Measurements from ENCODE around the gene BUD31.

The BUD31 gene

DNA sequence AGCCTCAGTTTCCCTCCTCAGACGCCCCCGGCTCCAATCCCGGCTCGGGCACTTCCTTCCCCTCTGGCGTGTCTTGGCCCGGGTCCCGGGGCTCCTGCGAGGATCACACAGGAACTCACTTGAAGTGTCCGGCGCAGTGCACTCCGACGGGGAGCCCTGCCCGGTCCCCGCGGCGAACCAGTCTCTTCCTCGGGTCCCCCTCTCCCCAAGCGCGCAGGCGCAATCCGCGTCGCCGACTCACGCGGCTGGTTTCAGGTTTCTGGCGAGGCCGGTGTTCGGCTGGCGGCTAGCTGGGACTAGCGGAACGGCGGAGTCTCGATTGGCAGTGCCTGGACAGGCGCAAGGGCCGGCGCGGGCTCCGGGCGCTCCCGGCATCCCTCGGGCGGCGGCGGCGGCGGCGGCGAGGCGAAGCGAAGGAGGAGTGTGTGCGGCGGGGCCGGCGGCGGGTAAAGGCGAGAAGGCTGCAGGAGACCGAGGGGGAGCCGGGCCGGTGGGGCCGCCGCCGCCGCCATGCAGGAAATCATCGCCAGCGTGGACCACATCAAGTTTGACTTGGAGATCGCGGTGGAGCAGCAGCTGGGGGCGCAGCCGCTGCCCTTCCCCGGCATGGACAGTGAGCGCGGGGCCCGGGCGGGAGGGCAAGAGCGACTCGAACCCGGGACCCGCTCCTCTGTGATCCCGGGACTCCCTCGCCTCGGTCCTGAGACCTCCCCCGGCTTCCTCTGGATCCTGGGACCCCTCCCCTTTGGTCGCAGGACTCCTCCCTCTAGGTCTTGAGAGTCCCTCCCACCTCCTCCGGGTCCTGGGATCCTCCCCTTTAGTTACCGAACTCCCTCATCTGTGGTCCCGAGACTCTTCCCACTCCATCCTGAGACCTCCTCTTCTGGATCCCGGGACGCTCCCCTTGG, 30.1 kb downstream of the BUD31 start, which contains the start of the genes CPSF4 and PTCD1:
CPSF4 (plus strand) TSS at position 371 of the 908 bp plus-strand sequence; CDS start at position 511, 140 bp downstream.
PTCD1 (minus strand) TSS at position 226 of the 908 bp plus-strand sequence. CDS start 3,556 bp downstream, outside the sequence.
- peak; percentile 95 for DNase-seq

DNA sequence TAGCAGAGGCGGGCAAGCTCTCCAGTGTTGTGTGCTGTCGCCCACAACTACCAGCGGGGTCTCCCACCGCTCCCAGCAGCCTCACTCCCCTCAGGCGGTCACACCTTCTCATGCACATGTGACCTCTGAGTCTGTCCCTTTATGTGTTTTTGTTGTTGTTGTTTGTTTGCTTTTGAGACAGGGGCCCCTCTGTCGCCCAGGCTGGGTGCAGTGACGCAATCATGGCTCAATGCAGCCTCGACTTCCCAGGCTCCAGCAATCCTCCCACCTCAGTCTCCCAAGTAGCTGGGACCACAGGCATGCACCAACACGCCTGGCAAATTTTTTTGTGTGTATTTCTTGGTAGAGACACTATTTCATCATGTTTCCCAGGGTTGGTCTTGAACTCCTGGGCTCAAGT, 31.4 kb downstream of the BUD31 start:
- DNase-seq = no peak

DNA sequence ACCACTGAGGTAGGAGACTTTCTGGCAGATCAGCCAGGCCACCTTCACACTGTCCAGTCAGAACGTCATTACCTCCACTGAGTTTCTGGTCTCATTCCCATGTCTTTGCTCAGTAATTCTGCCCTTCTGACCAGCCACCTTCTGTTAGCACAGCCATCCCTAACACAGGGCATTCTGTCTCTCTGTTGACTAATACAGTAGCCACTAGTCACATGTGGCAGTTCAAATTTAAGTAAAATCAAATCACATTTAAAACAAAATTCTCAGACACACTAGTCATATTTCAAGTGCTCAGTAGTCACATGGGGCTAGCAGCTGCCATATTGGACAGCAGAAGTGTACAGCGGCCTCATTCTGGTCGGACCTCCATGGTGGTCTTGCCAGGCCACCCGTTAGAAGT, 37.3 kb downstream of the BUD31 start:
- no peak for DNase-seq

DNA sequence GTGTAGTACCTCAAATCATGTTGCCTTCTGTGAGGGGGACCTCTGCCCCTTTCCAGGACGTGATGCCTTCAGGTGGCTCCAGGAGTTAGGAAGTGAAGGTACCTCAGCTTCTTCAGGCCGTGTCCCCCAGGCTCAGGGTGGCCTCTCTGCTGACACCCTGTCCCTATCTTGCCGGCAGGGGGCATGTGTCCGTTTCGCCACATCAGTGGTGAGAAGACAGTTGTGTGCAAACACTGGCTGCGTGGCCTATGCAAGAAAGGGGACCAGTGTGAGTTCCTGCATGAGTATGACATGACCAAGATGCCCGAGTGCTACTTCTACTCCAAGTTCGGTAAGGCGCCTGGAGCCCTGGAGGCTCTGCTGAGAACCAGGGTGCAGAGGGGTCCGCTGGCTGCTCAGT, 39.2 kb downstream of the BUD31 start:
- peak; percentile 30 for DNase-seq

DNA sequence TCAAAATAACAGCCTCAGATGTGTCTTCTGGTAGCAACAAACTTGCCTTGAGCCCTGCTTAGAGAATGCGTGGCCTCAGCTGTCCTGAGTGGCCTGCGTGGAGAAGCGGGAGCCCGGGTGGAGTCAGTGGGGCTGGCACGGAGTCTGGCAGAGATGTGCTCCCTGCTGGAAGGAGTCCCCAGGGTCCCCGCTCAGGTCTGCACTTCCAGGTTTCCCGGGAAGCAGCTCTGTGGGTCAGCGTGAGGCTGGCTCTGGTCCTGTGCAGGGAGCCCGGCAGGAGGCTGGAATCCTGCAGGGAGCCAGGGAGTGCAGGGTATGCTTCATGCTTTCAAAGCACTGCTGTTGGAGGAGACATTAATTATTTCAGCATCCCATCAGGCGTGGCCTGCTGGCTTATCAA, 40.1 kb downstream of the BUD31 start:
- DNase-seq = no peak

DNA sequence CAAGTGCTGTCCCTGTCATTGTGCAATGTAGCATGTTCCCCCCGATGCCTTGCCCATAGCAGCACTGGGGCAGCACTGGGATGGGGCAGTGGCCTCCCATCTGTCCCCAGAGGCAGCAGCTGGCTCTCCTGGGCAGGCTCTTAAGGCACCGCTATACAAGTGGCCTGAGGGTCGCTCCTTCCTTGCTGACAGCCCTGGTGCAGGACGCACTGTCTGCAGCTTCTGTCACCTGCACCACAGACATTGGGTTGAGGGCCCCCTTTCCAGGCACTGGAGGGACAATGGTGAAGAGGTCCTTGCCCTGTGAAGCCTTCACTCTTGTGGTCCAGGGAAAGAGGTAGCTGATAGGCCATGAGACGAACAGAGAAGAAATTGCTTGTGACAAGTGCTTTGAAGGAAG, 40.6 kb downstream of the BUD31 start:
- DNase-seq = no peak

DNA sequence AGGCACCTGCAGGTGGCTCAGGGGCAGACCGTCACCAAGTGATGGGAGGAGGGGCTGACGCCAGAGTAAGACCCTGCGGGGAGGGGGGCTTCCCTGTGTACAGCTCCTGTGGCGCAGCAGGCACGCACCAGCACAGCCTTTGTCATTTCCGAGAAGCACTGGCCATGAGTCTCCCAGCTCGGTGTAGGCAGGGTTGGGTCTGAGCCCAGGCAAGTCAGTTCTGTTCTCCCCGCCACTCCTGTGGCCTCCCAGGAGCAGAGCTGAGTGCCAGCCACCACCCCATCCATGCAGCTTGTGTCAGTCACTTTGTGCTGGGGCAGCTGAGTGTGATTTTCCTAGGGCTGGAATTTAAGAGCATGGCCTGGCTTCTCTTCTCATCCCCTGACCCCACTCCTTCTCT, 43.2 kb downstream of the BUD31 start:
- no peak for DNase-seq

DNA sequence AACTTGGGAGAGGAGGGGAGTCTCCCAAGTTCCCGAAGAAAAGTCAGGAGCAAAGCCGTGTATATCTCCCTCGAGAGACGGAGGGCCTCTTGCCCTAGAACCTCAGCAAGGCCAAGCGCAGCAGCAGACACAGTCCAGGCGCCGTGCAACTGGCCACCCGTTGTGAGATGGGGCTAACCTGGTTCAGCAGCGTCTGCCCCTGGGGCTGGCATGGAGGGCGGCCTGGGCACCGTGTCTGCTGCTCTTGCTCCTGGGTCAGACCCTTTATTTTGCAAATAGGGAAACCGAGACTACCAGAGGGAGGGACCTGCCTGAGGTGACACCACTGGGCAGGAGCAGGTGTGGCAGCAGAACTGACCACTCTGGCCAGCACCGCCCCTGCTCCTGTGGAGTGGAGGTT, 43.8 kb downstream of the BUD31 start:
- DNase-seq = no peak

DNA sequence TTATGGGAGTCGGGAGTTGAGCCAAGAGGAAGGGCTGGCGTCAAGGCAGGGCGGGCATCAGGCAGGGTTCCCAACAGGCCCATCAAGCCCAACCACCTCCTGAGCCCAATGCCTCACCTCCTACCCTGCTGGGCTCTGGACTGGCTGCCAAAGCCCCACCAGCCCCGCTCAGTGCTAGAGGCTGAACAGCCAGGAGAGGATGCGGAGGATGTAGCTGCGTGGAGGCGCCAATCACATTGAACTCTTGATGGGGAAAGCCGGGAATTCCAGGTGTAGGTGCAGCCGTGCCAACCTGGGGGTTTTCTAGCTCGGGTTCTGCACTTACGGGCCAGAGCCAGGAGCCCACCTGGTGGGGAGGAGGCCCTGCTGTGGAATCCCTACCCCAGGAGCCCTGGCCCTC, 44.3 kb downstream of the BUD31 start:
- no peak for DNase-seq

DNA sequence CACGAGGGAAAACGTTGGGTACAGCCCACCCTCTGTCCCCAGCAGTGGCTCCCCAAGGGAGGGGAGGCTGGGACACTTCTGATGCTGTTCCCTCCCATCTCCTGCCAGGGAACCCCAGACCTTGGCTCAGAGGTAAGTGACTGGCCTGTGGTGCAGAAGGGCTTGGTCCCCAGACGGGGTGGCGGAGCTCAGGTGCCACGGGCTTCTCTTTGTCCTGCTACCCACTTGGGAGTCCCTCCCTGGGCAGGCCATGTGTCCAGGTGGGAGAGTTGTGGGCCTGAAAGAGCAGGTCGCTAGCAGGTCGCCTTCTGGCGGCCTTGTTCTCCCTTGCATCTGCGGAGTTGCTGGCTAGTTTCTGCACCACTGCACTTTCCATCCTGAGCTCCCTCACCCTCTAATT, 47.1 kb downstream of the BUD31 start:
- no peak for DNase-seq

DNA sequence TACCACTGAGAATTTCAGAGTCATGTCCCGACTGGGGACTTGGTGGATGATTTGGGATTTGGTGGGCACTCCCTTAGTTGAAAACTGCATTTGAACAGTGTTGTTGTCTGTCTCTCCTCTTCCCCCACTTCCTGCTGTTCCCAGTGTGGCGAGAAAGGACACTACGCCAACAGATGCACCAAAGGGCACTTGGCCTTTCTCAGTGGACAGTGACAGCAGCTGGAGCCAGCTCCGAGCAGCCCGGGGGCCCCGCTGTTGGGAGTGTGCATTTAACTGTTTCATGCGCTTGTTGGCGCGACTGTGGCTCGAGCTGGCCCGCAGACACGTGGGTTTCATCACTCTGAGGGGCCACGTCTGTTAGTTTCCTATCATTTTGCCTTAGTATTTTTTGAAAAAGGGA, 47.5 kb downstream of the BUD31 start:
- DNase-seq = no peak

DNA sequence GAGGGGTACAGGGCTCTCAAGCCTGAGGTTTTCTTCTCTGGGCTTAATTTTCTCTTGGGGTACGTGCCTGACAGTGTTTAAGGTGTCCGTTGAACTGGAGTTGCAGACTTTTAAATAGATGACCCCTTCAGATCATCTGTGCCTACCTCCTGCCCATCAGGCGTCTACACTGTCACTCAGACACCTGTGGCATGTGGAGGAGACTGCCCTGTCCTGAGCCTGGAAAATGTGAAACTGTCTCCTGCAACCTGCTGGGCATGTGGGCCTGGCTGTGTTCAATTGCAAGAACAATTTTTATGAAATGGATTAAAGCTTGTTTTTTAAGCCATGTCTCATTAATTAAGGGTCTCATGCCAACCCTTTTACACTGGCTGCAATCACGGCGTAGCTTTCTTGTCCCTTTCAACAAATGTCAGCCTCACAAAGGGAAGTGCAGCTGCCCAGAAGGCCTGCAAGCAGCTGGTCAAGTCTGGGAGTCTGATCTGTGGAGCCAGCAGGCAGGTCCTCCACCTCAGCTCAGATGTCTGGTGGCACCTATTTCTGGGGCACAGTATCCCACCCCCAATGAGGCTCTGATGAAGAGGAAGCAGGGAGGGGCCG, 48.4 kb downstream of the BUD31 start:
- DNase-seq = no peak

DNA sequence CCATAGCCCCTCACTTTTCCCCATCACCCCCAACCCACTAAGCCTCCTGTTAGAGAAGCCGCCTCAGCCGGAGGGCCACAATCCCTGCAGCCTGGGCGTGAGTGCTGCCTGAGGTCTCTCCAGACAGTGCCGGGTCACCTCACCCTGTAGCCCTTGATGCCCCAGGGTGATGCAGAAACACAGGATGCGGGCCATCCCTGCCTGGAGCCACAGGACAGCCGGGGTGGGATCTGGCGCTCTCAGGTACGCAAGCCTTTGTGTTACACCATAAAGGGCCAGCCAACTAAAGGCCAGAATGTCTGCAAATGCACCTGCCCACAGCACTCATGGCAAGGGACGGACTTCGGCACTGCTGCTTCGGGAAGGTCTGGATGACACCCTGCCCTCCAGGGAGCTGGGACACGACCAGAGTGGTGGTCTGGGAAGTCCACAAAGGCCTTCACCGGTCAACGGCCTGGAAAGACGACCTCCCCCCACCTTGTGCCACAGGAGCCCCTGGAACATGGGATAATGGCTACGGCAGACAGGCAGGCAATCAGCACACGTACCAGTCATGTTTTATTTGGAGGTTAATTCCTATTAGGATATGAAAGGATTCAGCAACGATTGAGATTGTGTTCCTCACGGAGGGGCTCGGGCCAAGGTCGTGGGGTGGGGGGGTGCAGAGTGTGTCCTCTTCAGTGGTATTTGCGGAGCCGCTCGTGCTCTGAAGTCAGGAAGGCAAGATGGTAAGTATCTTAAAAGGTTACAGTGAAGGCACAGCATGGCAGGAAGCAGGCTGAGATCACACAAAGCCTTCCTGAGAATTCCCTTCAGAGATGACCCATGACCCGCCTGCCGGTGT, 49.1 kb downstream of the BUD31 start:
- no peak for DNase-seq

DNA sequence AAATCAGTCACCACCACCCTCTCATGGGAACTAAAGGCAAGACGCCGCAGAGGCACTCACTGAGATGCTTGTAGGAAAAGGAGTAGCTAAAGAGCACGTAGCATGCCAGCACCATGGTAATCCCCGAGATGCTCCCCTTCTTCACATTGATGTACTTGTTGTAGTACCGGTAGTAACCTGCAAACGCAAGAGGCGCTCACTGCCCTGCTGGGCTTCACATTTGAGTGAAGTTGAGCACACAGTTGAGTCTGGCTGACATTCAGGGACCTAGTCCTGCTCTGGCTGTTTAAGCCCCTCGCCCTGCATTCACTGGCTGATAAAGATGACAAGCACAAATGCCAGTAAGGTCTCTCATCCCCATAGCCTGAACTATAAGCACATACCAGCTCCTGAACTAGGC, 50.3 kb downstream of the BUD31 start:
- peak; percentile 59 for DNase-seq

DNA sequence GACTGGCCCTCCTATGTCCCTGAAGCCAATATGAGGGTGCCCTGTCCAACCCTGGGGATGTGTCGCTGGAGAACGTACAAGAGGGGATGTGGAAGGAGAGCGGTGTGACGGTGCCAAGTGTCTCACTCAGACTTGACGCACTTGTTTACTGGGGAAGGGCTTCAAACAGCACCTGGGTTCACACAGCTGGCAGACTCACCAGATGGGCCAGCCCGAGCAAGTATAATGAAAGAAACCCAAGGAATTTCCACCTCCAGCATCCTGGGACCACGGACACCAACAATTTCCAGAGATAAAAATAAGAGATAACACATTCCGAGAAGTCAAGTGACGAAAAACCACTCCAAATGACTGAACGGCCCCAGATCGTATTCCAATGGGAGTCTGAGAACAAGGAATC, 51.9 kb downstream of the BUD31 start:
- DNase-seq = no peak

DNA sequence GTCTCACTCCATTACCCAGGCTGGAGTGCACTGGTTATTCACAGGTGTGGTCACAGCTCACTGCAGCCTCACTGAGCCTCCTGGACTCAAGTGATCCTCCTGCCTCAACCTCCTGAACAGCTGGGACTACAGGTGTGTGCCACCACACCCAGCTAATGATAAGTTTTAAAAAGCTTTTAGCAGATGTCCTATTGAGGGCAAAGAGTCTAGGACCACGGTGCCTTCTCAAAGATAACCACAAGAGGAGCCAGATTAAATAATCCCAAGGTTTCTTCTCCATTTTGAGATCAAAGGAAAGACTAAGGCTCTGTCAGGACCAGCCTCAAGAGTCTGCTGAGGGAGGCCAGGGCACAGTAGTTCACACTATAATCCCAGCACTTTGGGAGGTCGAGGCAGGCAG, 52.5 kb downstream of the BUD31 start:
- DNase-seq = no peak

DNA sequence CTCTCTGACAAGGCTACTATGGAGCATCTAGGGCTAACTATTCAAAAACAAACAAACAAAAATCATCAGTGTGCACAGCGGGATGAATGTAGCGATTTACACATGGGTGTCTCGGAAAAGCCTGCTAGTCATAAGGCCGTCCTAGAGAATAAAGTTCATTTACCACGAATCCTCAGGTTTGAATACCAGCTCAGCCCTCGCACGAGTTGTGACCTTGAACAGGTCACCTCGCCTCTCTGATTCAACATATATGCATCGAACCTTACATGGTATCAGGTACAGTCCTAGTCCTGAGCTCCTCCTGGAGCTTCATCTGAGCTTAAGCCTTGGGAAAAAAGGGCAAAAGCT, 56.6 kb downstream of the BUD31 start:
- DNase-seq = peak; percentile 23

DNA sequence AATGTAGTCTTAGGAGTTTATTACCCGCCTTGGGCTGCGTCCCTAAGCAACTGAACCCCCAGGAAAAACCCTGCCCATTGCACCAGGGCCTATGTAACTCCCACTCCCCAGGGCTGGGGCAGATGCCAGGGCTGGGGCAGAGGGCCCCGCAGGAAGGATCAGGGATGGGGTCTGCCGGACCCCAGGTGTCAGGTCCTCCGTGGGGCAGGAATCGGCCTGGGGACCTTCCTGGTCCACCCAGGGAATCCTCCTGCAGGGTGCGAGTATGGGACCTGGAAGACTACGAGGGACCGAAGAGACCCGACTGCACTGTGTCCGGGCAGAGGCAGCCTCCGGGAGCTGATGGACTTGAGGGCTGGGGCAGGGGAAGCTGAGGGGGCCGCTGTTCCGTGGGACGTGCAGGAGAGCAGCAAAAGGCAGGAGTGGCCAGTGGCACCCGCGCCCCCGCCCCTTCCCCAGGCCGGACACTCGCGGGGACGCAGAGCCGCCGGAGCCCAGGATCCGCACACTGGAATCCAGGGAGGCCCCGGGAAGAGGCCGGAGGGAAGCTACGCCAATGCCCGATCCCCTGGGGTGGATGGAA, 59.7 kb downstream of the BUD31 start:
- DNase-seq = no peak
